Thyroid gland (tissue), 4 donors: ENCODE results near the gene PGRMC1. TPM values are rescaled to one million over a fixed set of nuclear protein-coding genes. Genes with fewer than 3 reads are reported as not detected.

Source experiments
- DNase-seq, 2 donors: peaks; one replicate each; pipeline ENCODE4 v3.0.0-alpha.2; 2019
- H3K27ac ChIP-seq, 3 donors: fragments of 200-600 bp; sonication (generic); 1 replicate in 2 of 3; 2 replicates in 1 of 3; pipeline ENCODE4 v1.5.1; 2016 to 2019; ENCODE audit warnings: mild to moderate bottlenecking in 1 of 3, moderate library complexity in 1 of 3
- H3K27me3 ChIP-seq: fragments of 200-600 bp; sonication (generic); one replicate; pipeline ENCODE4 v1.5.1; 2019
- H3K36me3 ChIP-seq, 2 donors: fragments of 200-600 bp; sonication (generic); one replicate each; pipeline ENCODE4 v1.5.1; 2016 to 2019
- H3K4me1 ChIP-seq, 2 donors: fragments of 200-600 bp; sonication (generic); one replicate each; pipeline ENCODE4 v1.5.1; 2017 to 2019
- H3K4me3 ChIP-seq, 3 donors: fragments of 200-600 bp; sonication (generic); replicated peaks in 1 of 3; 1 replicate in 2 of 3; 2 replicates in 1 of 3; pipeline ENCODE4 v1.5.1; 2016; ENCODE audit warnings: mild to moderate bottlenecking in 1 of 3
- H3K9me3 ChIP-seq: fragments of 200-600 bp; sonication (generic); one replicate; pipeline ENCODE4 v1.5.1; 2017
- CTCF ChIP-seq, 6 experiments: fragments of 200-600 bp in 3 of 6; fragments of 450-650 bp in 3 of 6; sonication (generic) in 3 of 6; IDR thresholded peaks; one replicate each; pipeline ENCODE4 v1.5.1; 2016 to 2019; ENCODE audit warnings: antibody characterized with exemption in 6 of 6, mild to moderate bottlenecking in 2 of 6, inconsistent platforms in 1 of 6, moderate library complexity in 1 of 6
- POLR2A ChIP-seq, 2 donors: fragments of 450-650 bp; IDR thresholded peaks; one replicate each; pipeline ENCODE4 v1.6.1; 2017; ENCODE audit warnings: antibody characterized with exemption in 2 of 2, mild to moderate bottlenecking in 2 of 2, moderate library complexity in 1 of 2
- WGBS, 2 donors: methylation state at CpG; one replicate each; pipeline ENCODE4 v1.1.5; 2017; 5-methylcytosine and 5-hydroxymethylcytosine counted together
- intact Hi-C: fragments of 100-400 bp; cut with DNase I; formaldehyde crosslinking; loops from one replicate; pipeline ENCODE4 v1.15.1; 2023
- total RNA-seq, 4 donors: library from RNA; depleted of rRNA; stranded (reverse); fragments of >200 nt; gene quantifications; one replicate each; pipeline ENCODE4 v1.2.3, GENCODE V29; 2016

The PGRMC1 gene
- total RNA-seq, 4 donors from 2014 or later, result 136 to 177 (median 153) TPM

GRCh38 chrX:119240356-119240755 lies 4.3 kb downstream of the PGRMC1 start:
- no peaks in the 10 kb centered on the region for H3K36me3 ChIP-seq
- H3K9me3 ChIP-seq, result no peaks in the 10 kb centered on the region
- no peak for DNase-seq
- WGBS, 2 donors, result 74 to 82% methylated on average over 2 to 3 of the region's 3 CpGs
- intact Hi-C loops, result no loop called here
- TF ChIP-seq CTCF (IDR thresholded peaks at IDR 0.05) (no peak), POLR2A (IDR thresholded peaks at IDR 0.05) (no peak)
- no peaks in the 10 kb centered on the region for H3K4me1 ChIP-seq
- no peak overlapping the region for H3K4me3 ChIP-seq
- no peaks in the 10 kb centered on the region for H3K27me3 ChIP-seq
- H3K27ac ChIP-seq, result no peak overlapping the region

GRCh38 chrX:119247702-119248101 lies 11.6 kb downstream of the PGRMC1 start:
- no peaks in the 10 kb centered on the region for H3K36me3 ChIP-seq
- TF ChIP-seq CTCF (IDR thresholded peaks at IDR 0.05) (no peak), POLR2A (IDR thresholded peaks at IDR 0.05) (no peak)
- no peak overlapping the region for H3K27ac ChIP-seq
- H3K4me1 ChIP-seq, result no peaks in the 10 kb centered on the region
- intact Hi-C loops, result no loop called here
- no peak for DNase-seq
- WGBS, 2 donors, result 98% methylated on average over 3 of the region's 3 CpGs
- no peaks in the 10 kb centered on the region for H3K9me3 ChIP-seq
- no peaks in the 10 kb centered on the region for H3K27me3 ChIP-seq
- H3K4me3 ChIP-seq, result no peak overlapping the region

GRCh38 chrX:119249891-119250290 lies 13.8 kb downstream of the PGRMC1 start:
- H3K36me3 ChIP-seq, result no peaks in the 10 kb centered on the region
- TF ChIP-seq POLR2A (IDR thresholded peaks at IDR 0.05), result no peak
- TF ChIP-seq CTCF (IDR thresholded peaks at IDR 0.05), result no peak
- no peaks in the 10 kb centered on the region for H3K27me3 ChIP-seq
- intact Hi-C loops, result no loop called here
- H3K4me1 ChIP-seq, result no peaks in the 10 kb centered on the region
- no peak overlapping the region for H3K27ac ChIP-seq
- no peaks in the 10 kb centered on the region for H3K9me3 ChIP-seq
- DNase-seq, result no peak
- WGBS, 2 donors, result 92 to 98% methylated on average over 3 of the region's 3 CpGs
- H3K4me3 ChIP-seq, result no peak overlapping the region

GRCh38 chrX:119251386-119251785 lies 15.3 kb downstream of the PGRMC1 start:
- Histone ChIP-seq H3K9me3 (no peaks in the 10 kb centered on the region), H3K4me3 (no peak overlapping the region), H3K4me1 (no peaks in the 10 kb centered on the region), H3K27ac (no peak overlapping the region), H3K27me3 (no peaks in the 10 kb centered on the region), H3K36me3 (no peaks in the 10 kb centered on the region)
- DNase-seq, result no peak
- intact Hi-C loops, result no loop called here
- no peak for TF ChIP-seq CTCF (IDR thresholded peaks at IDR 0.05)
- TF ChIP-seq POLR2A (IDR thresholded peaks at IDR 0.05), result no peak
- WGBS, 2 donors, result 100% methylated on average over 1 to 4 of the region's 4 CpGs

- no peaks in the 10 kb centered on the region for H3K4me1 ChIP-seq
- no peak for DNase-seq
- intact Hi-C loops, result no loop called here
- H3K36me3 ChIP-seq, result no peaks in the 10 kb centered on the region
- no peaks in the 10 kb centered on the region for H3K27me3 ChIP-seq
- no peak overlapping the region for H3K27ac ChIP-seq
- no peaks in the 10 kb centered on the region for H3K9me3 ChIP-seq
- no peak for TF ChIP-seq CTCF (IDR thresholded peaks at IDR 0.05)
- no peak for TF ChIP-seq POLR2A (IDR thresholded peaks at IDR 0.05)
- H3K4me3 ChIP-seq, result no peak overlapping the region
- 48 to 57% methylated on average over 2 of the region's 2 CpGs for WGBS, 2 donors
Observed at GRCh38 chrX:119252716-119253115, 16.6 kb downstream of the PGRMC1 start.
